ENCODE results near the gene PHACTR1. TPM values are rescaled to one million over a fixed set of nuclear protein-coding genes. Genes with fewer than 3 reads are reported as not detected.
"Not testable (repeated sequence)": the region's sequence is repeated elsewhere in the genome, so short reads cannot be mapped to it uniquely, and the experiment has no call there.

The PHACTR1 gene
- polyA plus RNA-seq, 2 of the 4 experiments (the other 2 are of a cell fraction), result not detected

DNA sequence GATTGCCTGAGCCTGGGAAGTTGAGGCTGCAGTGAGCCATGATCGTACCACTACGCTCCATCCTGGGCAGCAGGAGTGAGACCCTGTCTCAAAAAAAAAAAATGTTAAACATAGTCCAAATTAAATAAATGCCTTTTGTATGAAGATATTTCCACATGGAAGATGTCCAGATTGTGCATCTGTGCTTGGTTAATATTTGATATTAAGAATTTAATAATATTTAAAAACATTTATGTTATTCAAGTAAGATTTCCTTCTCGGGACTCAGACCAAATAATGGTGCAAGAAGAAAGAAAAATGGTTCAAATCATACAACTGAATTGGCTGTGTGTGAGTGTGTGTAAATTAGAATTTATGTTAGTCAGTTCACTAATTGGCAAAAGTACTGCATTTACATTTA lies 409.3 kb downstream of the PHACTR1 start:
- Histone ChIP-seq H3K9me3 (no peaks in the 10 kb centered on the region), H3K4me3 (no peak overlapping the region), H3K4me2 (no peak overlapping the region), H3K4me1 (no peaks in the 10 kb centered on the region), H3K27ac (no peak overlapping the region)
- 54% methylated on average over 3 of the region's 3 CpGs for WGBS (ENCODE audit: missing lambda C conversion rate)
- FAIRE-seq (no peak), DNase-seq (ENCODE audit: low read depth in 1 of 2, low spot score in 1 of 2) (no peak), ATAC-seq (no peak)
- ChIA-PET POLR2A (no interaction called here), CTCF (no interaction called here)
- TF ChIP-seq CBX8 (IDR thresholded peaks at IDR 0.05), result no peak
- TF ChIP-seq EP300 (IDR thresholded peaks at IDR 0.05), result no peak
- TF ChIP-seq CEBPB (IDR thresholded peaks at IDR 0.05), result no peak
- TF ChIP-seq ZSCAN20 (CRISPR knock-in tag; IDR thresholded peaks at IDR 0.05), result no peak
- no peak for TF ChIP-seq MAFK (IDR thresholded peaks at IDR 0.05; ENCODE audit: partially characterized antibody)
- TF ChIP-seq HMGXB4 (CRISPR knock-in tag; IDR thresholded peaks at IDR 0.05; ENCODE audit: borderline replicate concordance), result no peak
- no peak for TF ChIP-seq GATA3 (IDR thresholded peaks at IDR 0.05; ENCODE audit: borderline replicate concordance)
- TF ChIP-seq ZFP36 (IDR thresholded peaks at IDR 0.05; ENCODE audit: borderline replicate concordance, partially characterized antibody), result no peak
- no peak for TF ChIP-seq FOSL2 (IDR thresholded peaks at IDR 0.05)
- no peak for TF ChIP-seq FOSL2 (CRISPR knock-in tag; IDR thresholded peaks at IDR 0.05)
- no peak for TF ChIP-seq KDM5A (IDR thresholded peaks at IDR 0.05)
- TF ChIP-seq PBX3 (IDR thresholded peaks at IDR 0.05), result no peak
- TF ChIP-seq HOXB13 (CRISPR knock-in tag; IDR thresholded peaks at IDR 0.05; ENCODE audit: low read depth), result no peak
- no peak for TF ChIP-seq SMC3 (IDR thresholded peaks at IDR 0.05)
- no peak for TF ChIP-seq CTCF (IDR thresholded peaks at IDR 0.05)
- TF ChIP-seq JUN (IDR thresholded peaks at IDR 0.05), result no peak
- TF ChIP-seq TFCP2L1 (CRISPR knock-in tag; IDR thresholded peaks at IDR 0.05), result no peak
- TF ChIP-seq ZC3H11A (IDR thresholded peaks at IDR 0.05), result no peak
- no peak for TF ChIP-seq MAX (IDR thresholded peaks at IDR 0.05)
- TF ChIP-seq TP53 (CRISPR knock-in tag; IDR thresholded peaks at IDR 0.05), result no peak
- no peak for TF ChIP-seq POLR2AphosphoS2 (conservative IDR thresholded peaks at IDR 0.05; ENCODE audit: low read length)

DNA sequence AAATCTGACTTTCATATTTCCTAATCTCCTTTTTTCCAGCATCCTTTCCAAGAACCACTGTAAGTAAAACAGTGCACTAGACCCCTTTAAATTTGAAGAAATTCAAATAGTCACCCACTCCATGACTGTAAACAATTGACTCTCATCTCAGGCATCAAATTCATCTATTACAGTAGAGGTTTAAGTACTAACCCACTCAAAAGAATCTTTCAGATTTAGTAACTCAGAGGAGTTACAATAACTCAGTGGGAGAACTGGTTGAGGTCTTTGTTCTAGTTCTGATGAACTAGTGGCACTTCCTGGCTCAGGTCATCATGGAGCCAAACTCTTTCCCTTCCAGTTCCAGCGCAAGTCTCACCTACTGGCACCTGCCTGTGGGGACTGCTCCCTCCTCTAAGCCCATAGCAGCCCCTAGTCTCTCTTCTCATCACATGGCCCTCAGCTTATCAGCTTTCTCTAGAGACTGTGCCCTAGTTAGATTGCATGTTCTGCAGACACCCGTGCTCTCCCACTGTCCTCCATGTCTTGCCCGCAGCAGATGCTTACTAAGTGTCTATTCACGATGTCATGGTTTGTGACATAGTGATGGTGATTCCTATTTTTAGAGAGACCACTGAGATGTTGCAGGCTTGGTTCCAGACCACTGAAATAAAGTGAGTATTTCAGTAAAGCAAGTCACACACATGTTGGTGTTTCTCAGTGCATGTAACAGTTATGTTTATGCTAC lies 415.5 kb downstream of the PHACTR1 start:
- FAIRE-seq (no peak), ATAC-seq (no peak), DNase-seq (ENCODE audit: low read depth in 1 of 2, low spot score in 1 of 2) (no peak)
- no peak overlapping the region for H3K4me2 ChIP-seq
- H3K9me3 ChIP-seq, result no peaks in the 10 kb centered on the region
- ChIA-PET POLR2A (no interaction called here), CTCF (interaction anchor here (0.6 kb wide), 1 partner anchor 11 kb away, joined by 4 read pairs; no protein-coding TSS in a partner anchor)
- no peak for TF ChIP-seq RAD21 (conservative IDR thresholded peaks at IDR 0.05 in 1 of 2, IDR thresholded peaks at IDR 0.05 in 1 of 2)
- no peak for TF ChIP-seq POLR2AphosphoS2 (conservative IDR thresholded peaks at IDR 0.05; ENCODE audit: low read length)
- TF ChIP-seq BHLHE40 (IDR thresholded peaks at IDR 0.05; ENCODE audit: low read depth, low read length), result no peak
- no peak for TF ChIP-seq ZSCAN20 (CRISPR knock-in tag; IDR thresholded peaks at IDR 0.05)
- no peak for TF ChIP-seq EHF (CRISPR knock-in tag; IDR thresholded peaks at IDR 0.05)
- TF ChIP-seq, protein P1, sequence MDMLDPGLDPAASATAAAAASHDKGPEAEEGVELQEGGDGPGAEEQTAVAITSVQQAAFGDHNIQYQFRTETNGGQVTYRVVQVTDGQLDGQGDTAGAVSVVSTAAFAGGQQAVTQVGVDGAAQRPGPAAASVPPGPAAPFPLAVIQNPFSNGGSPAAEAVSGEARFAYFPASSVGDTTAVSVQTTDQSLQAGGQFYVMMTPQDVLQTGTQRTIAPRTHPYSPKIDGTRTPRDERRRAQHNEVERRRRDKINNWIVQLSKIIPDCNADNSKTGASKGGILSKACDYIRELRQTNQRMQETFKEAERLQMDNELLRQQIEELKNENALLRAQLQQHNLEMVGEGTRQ (IDR thresholded peaks at IDR 0.05), result no peak
- no peak for TF ChIP-seq JUN (IDR thresholded peaks at IDR 0.05)
- H3K27ac ChIP-seq, result no peak overlapping the region
- 2% methylated on average over 4 of the region's 4 CpGs for WGBS (ENCODE audit: missing lambda C conversion rate)
- no peak overlapping the region for H3K4me3 ChIP-seq
- no peaks in the 10 kb centered on the region for H3K4me1 ChIP-seq

- ATAC-seq; DNase-seq (ENCODE audit: low read depth in 1 of 2, low spot score in 1 of 2); FAIRE-seq; H3K9me3 ChIP-seq; H3K27ac ChIP-seq; POLR2A ChIA-PET; H3K4me2 ChIP-seq; CTCF ChIA-PET; H3K4me3 ChIP-seq; H3K4me1 ChIP-seq: not testable (repeated sequence)
- WGBS (ENCODE audit: missing lambda C conversion rate), result 100% methylated on average over 1 of the region's 32 CpGs
Measured at GRCh38 chr6:13133894-13134293, 417.3 kb downstream of the PHACTR1 start.

Measured in A549 (cell line).